RPMI8226 (cell line): ENCODE data around the gene TRIM7.

Experiments
- DNase-seq: peaks from one replicate; pipeline ENCODE4 v3.0.0-alpha.2; 2015

TRIM7 gene

DNA sequence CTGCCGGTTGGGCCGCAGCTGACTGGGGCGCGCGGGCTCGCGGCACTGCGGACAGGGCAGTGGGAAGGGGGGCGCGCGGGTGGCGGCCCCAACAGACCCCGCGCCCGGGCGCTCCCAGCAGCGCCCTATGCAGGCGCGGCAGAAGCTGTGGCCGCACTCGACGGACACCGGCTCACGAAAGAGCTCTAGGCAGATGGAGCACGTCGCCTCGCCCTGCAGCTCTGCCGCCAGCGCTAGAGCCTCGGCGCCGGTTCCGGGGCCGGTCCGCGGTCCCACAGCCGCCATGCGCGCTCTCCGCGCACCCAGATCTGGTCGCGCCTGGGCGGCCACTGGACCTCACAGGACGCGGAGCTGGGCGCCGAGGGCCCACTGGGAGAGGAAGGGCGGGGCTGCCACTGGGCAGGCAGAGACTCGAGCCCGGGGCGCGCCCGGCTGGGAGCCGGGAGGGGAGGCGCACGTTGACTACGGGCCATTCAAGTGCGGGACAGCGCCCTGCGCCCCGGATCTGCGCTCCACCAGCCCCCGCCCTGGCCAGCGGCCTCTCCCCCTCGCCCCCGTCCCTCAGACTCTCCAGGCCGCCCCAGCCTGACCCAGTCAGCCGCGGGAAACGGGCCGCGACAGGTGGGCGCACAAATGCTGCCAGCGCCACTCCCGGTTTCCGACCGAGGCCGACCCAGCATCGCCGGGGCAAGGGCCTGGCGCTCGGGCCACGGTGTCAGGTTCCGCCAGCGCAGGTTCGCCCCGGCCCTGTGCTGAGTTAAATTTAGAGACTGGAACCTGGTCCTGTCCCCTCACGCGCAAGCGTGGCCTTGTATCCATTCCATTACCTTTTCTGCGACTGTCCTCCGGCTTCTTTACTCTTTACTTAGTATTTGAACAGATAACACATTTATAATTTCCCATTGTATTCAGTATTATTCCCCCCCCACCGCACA lies at the start of gene TRIM7:
TRIM7 (minus strand) TSS at position 371 of the 935 bp plus-strand sequence; CDS start at position 285, 86 bp downstream.
- DNase-seq: peak; percentile 63

DNA sequence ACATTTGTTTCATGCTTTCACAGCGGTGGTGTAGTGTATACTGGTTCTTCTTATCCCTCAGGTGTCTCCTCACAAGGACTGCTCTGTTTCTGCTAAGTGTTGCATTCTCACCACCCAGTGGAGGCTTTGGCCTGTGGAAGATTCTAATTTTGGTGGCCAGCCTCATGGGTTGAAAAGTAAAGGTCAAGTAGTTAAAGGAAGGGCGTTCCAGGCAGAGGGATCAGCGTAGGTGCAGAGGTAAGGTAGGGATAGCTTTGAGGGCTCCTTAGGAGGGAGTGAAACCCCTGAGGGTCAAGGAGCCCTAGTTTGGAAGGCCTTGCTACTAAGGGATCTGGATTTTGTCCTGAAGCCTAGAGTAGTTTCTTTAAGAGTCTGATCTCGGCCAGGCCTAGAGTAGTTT lies 43.3 kb upstream of the TRIM7 start:
- peak; percentile 8 for DNase-seq

DNA sequence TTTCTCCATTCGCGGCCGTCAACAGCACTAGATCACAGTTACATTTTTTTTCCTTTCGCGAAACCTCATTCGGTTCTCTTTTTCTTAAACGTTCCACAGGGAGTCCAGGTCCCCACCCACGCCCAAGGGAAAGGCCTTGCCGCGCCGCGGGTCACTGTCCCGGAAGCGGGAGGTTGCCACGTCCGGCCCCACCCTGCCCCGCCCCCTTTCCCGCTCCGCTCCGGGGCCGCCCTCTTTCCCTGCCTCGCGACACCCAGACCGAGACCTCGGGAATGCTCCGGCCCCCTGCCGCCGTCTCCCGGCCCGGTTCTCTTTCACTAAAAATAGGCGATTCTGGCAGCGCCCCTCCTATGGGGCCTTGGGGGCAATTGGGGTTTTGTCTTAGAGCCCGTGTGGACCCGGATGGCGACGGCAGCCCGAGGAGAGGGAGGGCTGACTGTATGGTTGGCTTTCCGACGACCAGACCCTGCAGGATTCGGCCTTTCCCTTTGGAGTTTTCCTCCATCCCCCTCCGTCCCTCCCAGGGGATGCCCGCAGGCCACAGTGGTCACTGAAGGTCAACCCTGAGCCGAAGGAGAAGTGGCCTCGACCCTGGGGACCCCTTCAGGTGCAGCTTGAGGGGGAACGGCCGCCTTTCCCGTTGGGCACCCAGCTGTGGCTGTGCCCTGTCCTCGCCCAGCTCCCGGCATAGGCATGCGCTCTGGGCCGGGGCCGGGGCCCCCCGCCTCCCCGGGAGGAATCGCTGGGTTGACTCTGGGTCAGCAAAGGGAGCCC lies 41.5 kb upstream of the TRIM7 start:
- peak; percentile 84 for DNase-seq

DNA sequence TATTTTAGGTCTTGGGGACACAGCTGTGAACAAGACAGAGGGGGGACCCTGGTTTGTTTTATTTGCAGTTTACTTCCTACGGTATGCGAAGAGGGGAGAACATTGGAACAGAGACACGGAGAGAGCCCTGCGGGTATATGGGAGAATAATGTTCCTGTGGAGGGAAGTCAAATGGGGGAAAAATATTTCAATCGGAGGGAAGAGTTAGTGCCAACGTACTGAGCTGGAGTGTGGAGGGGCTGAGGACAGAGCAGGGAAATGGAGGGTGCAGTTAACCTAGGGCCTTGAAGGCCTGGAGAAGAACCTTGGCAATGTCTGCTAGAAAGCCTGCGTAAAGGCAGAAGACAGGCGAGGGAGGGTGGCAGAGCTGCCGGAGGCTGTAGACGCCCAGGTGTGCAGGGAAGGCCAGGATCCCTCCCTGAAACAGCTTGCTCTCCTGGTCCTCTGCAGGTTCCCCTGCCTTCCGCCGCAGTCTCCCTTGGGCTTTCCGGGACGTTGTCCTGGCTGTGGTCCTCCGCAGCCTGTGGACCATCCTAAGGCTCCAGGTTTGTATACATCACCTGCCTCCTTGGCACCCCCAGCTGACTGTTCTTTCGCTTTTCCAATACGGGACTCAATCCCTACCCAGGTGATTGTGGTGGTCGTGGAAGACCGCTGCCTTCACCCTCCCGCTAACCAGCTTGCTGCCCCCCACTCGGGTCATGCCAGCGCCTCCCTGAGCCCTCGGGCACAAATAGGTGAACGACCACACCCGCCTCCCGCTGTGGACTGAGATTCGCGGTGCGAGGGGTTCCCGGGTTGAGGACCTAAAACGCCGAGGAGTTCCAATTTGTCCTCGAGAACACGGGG lies 40.7 kb upstream of the TRIM7 start:
- DNase-seq: peak; percentile 43

DNA sequence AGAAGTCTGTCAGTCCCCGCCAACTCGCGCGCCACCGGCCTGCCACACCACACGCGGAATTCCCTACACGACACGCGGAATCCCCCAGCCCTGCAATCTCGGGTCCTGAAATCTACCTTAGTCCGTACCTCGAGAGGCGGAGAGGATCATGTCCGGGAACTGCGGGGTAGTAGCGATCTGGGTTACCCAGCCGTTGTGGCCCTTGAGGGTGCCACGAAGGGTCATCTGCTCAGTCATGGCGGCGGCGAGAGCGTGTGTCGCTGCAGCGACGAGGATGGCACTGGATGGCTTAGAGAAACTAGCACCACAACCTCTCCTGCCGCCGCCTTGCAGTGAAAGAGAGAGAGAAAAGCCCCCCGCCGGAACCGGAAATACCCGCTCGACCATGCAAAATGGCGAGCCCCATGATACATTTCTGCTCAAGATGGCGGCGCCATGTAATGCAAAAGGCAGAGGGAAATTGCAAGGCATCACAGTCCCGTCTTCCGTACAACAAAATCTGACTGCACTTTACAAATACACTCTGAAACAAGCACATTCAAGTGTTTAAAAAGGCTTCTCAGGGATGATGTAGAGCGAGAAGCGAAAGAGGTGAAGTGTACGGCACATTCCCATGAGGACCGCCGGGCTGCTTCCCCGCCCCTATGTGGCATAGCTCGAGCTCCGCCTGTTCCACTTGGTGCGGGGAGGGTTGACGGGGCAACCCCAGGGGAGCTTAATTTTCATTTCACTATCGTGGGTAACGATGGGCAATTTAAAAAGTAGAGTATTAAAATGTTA lies 38.8 kb upstream of the TRIM7 start, which contains the start of gene RACK1:
RACK1 (minus strand) TSS at position 343 of the 780 bp plus-strand sequence; CDS start at position 237, 106 bp downstream.
- DNase-seq: peak; percentile 92

DNA sequence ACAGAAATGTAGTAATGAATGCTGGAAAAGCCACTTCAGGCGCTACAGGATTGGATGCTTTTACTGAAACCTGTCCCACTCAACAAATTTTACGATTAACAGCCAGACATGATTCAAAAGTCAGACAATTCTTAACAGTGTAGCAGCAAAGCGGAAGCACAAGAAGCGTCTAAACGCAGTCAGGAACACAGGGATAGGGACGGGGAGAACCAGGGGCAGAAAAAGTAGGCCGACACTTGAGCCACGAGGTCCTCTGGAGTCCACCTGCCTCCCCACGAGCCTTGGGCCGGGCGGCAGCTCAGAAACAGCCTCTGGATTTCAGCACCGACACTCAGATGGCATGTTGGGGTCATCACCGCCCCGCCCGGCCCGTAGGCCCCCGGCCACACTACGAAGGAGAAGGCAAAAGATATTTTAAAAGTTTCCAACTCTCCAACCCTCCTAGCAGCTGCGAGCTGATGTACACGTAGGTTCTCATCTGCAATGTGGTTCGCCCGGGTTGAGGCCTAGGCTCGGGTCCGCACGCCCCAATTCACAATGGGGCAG lies 38.1 kb upstream of the TRIM7 start:
- peak; percentile 29 for DNase-seq

DNA sequence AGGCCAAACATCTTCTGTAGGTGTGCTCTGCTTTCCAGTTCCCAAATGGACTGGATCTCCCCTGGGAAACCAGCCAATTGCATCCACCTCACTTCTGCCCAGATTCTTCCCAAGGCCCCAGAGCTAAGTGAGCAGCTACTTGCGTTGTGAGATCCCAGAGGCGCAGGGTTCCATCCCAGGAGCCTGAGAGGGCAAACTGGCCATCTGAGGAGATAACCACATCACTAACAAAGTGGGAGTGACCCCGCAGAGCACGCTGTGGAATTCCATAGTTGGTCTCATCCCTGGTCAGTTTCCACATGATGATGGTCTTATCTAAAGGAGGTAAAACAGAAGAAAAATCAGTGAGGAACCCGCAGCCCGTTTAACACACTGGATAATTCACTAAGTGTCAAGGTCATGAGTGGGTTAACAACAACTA lies 37.0 kb upstream of the TRIM7 start:
- DNase-seq: no peak

DNA sequence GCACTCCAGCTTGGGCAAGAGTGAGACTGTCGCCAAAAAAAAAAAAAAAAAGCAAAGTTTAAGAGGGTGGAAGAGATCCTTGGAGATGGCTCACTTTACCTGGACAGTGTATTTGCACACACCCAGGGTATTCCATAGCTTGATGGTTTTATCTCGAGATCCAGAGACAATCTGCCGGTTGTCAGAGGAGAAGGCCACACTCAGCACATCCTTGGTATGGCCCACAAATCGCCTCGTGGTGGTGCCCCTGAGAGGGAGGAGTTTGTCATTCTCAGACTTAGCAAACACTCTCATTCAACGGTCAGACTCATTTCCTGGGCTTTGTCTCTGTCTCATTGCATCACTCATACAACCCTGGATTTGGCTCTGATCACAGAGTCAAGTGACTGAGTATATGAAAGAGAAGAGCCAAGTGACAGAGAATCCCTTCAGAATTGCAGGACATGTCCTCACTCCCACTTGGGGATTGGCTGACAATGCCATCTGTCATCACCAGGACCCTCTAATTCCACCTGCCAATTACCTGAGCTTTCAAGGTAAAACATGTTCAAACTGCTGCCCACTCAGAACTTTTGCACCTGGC lies 36.5 kb upstream of the TRIM7 start:
- DNase-seq: peak; percentile 59

DNA sequence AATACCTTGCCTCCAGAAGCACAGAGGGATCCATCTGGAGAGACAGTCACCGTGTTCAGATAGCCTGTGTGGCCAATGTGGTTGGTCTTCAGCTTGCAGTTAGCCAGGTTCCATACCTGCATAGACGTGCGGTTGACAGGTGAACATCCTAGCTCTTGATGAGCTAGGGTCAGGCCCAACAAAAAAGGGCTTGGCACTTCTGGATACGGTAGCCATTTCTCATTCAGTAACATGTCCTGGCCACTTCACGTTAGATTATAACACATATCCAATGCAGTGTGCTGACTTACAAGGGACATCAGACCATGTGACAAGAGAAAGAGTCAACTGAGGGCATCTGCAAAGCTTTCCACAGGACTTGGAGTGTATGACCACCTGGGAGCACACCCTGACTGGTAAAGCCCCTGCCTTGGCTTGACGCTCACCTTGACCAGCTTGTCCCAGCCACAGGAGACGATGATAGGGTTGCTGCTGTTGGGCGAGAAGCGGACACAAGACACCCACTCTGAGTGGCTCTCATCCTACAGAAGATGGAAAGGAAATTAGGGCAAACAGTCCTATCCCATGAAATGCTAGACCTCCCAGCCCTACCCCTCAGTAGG lies 34.2 kb upstream of the TRIM7 start:
- DNase-seq: no peak

DNA sequence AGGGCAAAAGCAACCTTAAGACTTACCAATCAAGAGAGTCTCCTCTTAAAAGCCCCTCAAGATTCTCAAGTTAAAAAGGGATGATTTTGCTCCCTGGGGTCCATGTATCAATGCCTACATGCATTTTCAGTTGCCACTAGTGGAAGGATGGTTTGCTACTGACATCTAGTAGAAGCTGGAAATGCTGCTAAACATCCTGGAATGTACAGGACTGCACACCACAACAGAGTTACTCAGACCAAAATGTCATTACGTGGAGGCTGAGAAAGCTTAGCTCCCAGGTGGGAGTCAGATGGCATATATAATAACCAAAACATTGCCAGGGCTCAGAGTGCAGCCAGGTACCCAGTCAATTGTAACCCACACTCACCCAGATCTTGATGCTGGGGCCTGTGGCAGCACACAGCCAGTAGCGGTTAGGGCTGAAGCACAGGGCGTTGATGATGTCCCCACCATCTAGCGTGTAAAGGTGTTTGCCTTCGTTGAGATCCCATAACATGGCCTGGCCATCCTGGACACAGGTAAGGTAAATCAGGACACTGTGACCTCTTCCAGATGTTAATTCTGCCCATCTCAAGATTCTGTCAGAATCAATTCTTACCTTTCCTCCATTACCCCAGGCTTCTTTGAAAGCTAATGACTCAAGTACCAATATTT lies 32.9 kb upstream of the TRIM7 start:
- DNase-seq: no peak

DNA sequence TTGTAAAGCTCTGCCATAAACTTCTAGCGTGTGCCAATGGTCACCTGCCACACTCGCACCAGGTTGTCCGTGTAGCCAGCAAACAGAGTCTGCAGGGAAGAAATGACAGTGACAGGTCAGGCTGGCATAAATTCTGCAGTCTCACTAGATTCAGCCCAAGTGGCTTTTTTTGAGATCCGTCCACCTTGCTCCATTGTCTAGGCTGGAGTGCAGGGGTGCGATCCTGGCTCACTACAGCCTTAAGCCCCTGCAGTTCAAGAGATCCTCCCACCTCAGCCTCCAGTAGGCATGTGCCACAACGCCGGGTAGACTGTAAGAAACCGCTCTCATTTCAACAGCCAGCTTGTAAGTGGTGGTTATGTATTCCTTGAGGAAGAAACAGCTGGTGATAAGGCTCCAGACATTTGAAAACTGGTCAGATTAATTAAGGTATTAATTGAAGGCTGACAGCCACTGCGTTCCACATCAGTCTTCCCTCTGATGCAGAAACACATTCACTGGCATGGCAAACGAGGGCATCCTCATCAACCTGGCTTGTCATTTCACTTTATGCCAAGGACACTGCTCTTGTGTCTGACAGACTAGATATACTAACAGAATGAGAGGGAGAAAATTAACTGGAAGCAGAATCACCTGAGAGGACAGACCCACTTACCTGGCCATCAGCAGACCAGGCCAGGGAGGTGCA lies 32.1 kb upstream of the TRIM7 start:
- no peak for DNase-seq

DNA sequence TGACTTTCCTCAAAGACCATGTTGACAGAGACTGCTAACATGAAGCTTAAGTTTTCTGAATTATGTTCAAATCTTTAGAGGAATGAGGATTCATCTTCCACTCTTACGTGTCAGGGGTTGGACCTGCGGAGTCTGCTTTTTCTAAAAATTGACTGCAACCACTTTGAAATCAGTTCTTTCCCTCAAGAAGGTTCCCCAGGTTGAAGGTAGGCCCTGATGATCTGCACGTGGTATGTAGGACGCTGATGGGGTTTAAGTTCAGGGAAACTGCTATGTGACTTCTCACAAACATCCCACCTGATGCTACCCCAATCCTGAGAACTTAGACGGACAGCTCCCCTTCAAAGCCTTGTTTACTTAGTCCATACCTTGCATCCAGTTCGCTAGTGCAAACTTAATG lies 31.5 kb upstream of the TRIM7 start:
- no peak for DNase-seq

DNA sequence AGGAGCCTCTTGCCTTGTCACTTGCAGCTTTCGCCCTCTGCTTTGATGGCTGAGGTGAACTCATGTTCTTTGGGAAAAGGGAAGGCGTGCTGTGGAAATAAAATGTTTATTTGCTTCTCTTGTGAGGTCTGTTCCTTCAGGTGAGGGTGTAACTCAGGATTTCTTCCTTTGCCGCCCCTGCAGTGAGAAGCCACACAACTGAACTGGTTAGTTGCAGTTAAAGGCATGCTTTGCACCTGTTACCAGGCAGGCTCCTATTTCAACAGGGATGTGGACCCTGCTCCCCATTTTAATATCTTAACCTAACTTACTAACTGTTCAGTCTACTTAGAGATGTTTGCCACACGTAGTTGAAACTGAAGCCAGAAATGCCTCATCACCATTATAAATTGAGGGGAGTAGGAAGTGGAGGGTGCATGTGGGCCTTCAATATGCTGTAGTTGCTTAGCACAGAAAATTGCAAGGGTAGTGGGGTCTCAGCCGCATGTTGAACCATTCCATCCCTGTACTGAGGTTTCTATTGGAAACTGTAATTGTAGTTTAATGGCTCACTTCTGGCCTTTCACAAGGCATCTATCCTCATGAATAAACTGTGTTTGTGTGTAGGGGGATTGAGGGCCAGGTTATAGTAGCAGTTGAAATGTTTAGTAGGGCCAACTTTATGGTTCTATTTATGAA lies 30.8 kb upstream of the TRIM7 start:
- no peak for DNase-seq

DNA sequence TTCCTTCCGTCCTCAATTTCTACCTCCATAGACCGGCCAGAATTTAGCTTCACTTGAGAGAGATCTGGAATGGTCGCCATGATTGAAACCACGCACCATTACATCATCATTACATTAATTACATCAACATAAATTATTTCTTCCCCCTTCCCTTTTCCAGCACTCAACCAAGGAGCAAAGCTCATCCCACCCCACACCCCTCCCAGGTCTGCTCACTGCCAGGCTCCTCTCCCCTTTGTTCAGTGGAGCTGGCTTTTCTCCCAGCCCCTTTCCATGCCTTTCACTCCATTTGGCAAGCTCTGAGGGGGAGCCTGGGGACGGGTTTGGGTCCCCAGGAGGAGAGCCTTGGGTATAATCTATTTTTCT lies 30.3 kb upstream of the TRIM7 start:
- no peak for DNase-seq

DNA sequence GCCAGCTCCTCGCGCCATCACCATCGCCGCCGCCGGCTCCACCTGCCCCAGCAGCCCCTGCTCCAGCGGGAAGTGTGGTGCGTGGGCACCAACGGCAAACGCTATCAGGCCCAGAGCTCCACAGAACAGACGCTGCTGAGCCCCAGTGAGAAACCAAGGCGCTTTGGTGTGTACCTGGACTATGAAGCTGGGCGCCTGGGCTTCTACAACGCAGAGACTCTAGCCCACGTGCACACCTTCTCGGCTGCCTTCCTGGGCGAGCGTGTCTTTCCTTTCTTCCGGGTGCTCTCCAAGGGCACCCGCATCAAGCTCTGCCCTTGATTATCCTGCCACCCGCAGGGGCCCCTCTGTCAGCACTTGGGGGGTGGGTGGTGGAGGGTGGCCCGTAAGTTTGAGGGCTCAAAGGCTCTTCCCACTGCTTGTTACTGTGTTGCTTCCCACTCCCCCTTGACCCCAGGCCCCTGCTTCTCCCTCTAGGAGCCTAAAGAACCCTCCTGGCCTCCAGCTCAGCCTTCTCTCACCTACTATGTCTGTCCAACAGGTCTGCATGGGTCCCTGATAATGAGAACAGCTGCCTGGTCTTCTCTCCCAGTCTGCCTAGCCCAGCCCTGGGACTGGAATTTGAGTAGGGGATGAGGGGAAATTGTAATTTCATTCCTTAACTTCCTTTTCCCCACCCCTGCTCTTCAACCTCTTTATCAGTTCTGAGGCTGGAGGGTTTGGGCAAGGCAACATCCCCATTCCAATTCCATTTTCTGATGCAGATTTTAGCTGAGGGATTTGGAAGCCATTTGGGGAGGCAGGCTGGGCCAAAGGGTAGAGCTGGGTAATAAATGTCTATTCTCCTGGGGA lies 29.7 kb upstream of the TRIM7 start:
- peak; percentile 18 for DNase-seq

DNA sequence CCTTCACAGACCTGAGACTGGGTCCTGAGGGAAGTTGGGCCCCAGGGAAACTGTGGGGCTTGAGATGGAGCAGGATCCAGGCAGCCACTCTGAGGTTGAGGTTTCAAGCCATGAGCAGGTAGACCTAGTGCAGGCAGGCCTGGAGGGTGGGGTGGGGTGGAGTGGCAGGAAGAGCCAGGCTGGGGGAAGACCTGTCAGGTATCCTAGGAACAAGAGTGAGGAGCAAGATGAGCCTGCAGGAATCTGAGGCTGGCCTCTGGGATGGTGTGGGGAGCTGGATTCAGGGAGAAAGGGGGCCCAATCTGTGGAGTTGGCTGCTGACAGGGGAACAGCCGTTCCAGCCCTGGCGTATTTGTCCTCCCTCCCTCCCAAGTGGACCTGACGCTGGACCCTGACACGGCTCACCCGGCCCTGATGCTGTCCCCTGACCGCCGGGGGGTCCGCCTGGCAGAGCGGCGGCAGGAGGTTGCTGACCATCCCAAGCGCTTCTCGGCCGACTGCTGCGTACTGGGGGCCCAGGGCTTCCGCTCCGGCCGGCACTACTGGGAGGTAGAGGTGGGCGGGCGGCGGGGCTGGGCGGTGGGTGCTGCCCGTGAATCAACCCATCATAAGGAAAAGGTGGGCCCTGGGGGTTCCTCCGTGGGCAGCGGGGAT lies 28.9 kb upstream of the TRIM7 start:
- no peak for DNase-seq

DNA sequence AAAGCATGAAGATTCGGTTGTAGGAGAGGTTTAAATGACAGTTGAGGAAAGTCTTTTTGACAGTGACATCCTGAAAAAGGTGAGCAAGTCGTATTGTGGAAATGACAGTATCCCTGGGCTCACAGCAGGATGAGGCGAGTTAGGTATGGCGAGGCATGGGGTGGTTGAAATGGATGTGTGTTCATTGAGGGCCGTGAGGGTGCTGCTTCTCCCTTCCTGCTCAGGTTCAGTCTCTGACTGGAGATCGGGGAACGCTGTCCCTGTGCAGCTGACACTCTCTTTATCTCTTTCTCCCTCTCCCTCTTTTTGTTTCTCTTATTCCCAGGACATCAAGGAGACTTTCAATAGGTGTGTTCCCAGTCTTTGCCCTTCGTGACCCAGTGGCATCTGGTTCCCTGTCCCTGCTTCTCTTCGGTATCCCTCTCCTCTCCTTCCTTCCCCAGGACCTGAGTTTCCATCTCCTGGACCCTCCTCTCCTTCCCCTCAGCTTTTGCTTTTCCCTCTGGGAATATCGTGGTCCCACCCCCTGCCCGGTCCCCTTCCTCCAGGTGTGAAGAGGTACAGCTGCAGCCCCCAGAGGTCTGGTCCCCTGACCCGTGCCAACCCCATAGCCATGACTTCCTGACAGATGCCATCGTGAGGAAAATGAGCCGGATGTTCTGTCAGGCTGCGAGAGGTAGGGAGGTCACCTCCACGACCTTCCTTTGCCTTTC lies 28.2 kb upstream of the TRIM7 start:
- no peak for DNase-seq
